HepG2 (cell line): ENCODE measurements around the gene MAN1B1. TPM values are rescaled to one million over a fixed set of nuclear protein-coding genes. Genes with fewer than 3 reads are reported as not detected.

Experiments
- ATRX ChIP-seq: sonication (generic); formaldehyde crosslinking; IDR thresholded peaks from 2 replicates; pipeline ENCODE4 v1.4.0; 2020; ENCODE audit warnings: missing genetic modification reagents, borderline replicate concordance
- KDM5B ChIP-seq: sonication (generic); formaldehyde crosslinking; IDR thresholded peaks from 2 replicates; pipeline ENCODE4 v1.4.0; 2020; ENCODE audit warnings: missing genetic modification reagents, mild to moderate bottlenecking, borderline replicate concordance
- KLF12 ChIP-seq: sonication (generic); formaldehyde crosslinking; IDR thresholded peaks from 2 replicates; pipeline ENCODE4 v1.4.0; 2020; ENCODE audit warnings: missing genetic modification reagents, borderline replicate concordance
- NFE2L1 ChIP-seq: sonication (generic); formaldehyde crosslinking; IDR thresholded peaks from 2 replicates; pipeline ENCODE4 v1.4.0; 2020; ENCODE audit warnings: missing genetic modification reagents, mild to moderate bottlenecking, borderline replicate concordance
- NRL ChIP-seq: sonication (generic); formaldehyde crosslinking; IDR thresholded peaks from 2 replicates; pipeline ENCODE4 v1.5.0; 2020; ENCODE audit warnings: missing genetic modification reagents, mild to moderate bottlenecking, moderate library complexity, borderline replicate concordance
- ONECUT2 ChIP-seq: sonication (generic); formaldehyde crosslinking; IDR thresholded peaks from 2 replicates; pipeline ENCODE4 v1.4.0; 2020; ENCODE audit warnings: missing genetic modification reagents
- RXRB ChIP-seq: IDR thresholded peaks from 2 replicates; pipeline ENCODE4 v1.6.1; 2016; ENCODE audit warnings: borderline replicate concordance, missing genetic modification reagents, missing compliant biosample characterization
- SETDB1 ChIP-seq: sonication (generic); formaldehyde crosslinking; IDR thresholded peaks from 2 replicates; pipeline ENCODE4 v1.5.1; 2020; ENCODE audit warnings: missing genetic modification reagents, mild to moderate bottlenecking, borderline replicate concordance
- SPEN ChIP-seq: sonication (generic); formaldehyde crosslinking; IDR thresholded peaks from 2 replicates; pipeline ENCODE4 v1.5.1; 2020; ENCODE audit warnings: low read depth, mild to moderate bottlenecking, missing genetic modification reagents
- TARDBP ChIP-seq: sonication (generic); formaldehyde crosslinking; IDR thresholded peaks from 2 replicates; pipeline ENCODE4 v1.8.0; 2022; ENCODE audit warnings: mild to moderate bottlenecking, missing genetic modification reagents
- ZFP36L2 ChIP-seq: sonication (generic); formaldehyde crosslinking; IDR thresholded peaks from 2 replicates; pipeline ENCODE4 v1.4.0; 2020; ENCODE audit warnings: missing genetic modification reagents
- ZMYM4 ChIP-seq: sonication (generic); formaldehyde crosslinking; IDR thresholded peaks from 2 replicates; pipeline ENCODE4 v1.8.1; 2023; ENCODE audit warnings: mild to moderate bottlenecking, missing genetic modification reagents
- ZNF205 ChIP-seq: IDR thresholded peaks from 2 replicates; pipeline ENCODE4 v1.6.1; 2018; ENCODE audit warnings: missing biosample characterization, missing genetic modification reagents
- ZNF224 ChIP-seq: sonication (generic); formaldehyde crosslinking; IDR thresholded peaks from 2 replicates; pipeline ENCODE4 v1.5.0; 2020; ENCODE audit warnings: mild to moderate bottlenecking, missing genetic modification reagents
- ZNF30 ChIP-seq: sonication (generic); formaldehyde crosslinking; IDR thresholded peaks from 2 replicates; pipeline ENCODE4 v1.5.0; 2020; ENCODE audit warnings: mild to moderate bottlenecking, missing genetic modification reagents
- ZNF317 ChIP-seq: sonication (generic); formaldehyde crosslinking; IDR thresholded peaks from 2 replicates; pipeline ENCODE4 v1.5.0; 2020; ENCODE audit warnings: mild to moderate bottlenecking, missing genetic modification reagents
- ZNF337 ChIP-seq: sonication (generic); formaldehyde crosslinking; IDR thresholded peaks from 2 replicates; pipeline ENCODE4 v1.5.1; 2020; ENCODE audit warnings: missing genetic modification reagents, low read depth, mild to moderate bottlenecking, borderline replicate concordance
- ZNF598 ChIP-seq: sonication (generic); formaldehyde crosslinking; IDR thresholded peaks from 2 replicates; pipeline ENCODE4 v1.5.1; 2020; ENCODE audit warnings: mild to moderate bottlenecking, missing genetic modification reagents, borderline replicate concordance
- ZNF792 ChIP-seq: IDR thresholded peaks from 2 replicates; pipeline ENCODE4 v1.6.1; 2016
- polyA plus RNA-seq, 8 experiments: library from polyadenylated mRNA; depleted of rRNA in 3 of 8; stranded (reverse) in 7 of 8; unstranded in 1 of 8; fragments of >200 nt; fragmentation: Illumina TruSeq in 4 of 8; extraction: Trizol in 4 of 8; gene quantifications; 2 replicates each; pipeline versions ENCODE4 v1.2.1 to v1.2.3, GENCODE V29; 2011 to 2016; ENCODE audit warnings: low read depth in 4 of 8, missing spikeins in 1 of 8, mixed read lengths in 1 of 8; ENCODE audit not compliant: insufficient read depth in 1 of 8
- total RNA-seq, 5 experiments: library from RNA; depleted of rRNA; stranded (reverse); fragments of >200 nt; fragmentation: Illumina TruSeq; extraction: Trizol; gene quantifications; 2 replicates each; pipeline ENCODE4 v1.2.3, GENCODE V29; 2016; ENCODE audit warnings: low read depth in 1 of 5
- TF ChIP-seq, protein P1 (sequence below): sonication (generic); formaldehyde crosslinking; IDR thresholded peaks from 2 replicates; pipeline ENCODE4 v1.4.0; 2020; ENCODE audit warnings: missing genetic modification reagents
- TF ChIP-seq, protein P2 (sequence below): sonication (generic); formaldehyde crosslinking; IDR thresholded peaks from 2 replicates; pipeline ENCODE4 v1.8.1; 2023; ENCODE audit warnings: mild to moderate bottlenecking, moderate library complexity, missing genetic modification reagents
- TF ChIP-seq, protein P3 (sequence below): sonication (generic); formaldehyde crosslinking; IDR thresholded peaks from 2 replicates; pipeline ENCODE4 v1.8.0; 2022; ENCODE audit warnings: mild to moderate bottlenecking, missing genetic modification reagents; ENCODE audit not compliant: insufficient replicate concordance
- TF ChIP-seq, protein P4 (sequence below): sonication (generic); formaldehyde crosslinking; IDR thresholded peaks from 2 replicates; pipeline ENCODE4 v1.4.0; 2020; ENCODE audit warnings: mild to moderate bottlenecking, missing genetic modification reagents

MAN1B1 gene
- total and polyA plus RNA-seq, 2 of the 13 experiments (the other 11 are each of a cell fraction or from before 2014, with no cell fraction given), result 48.9 to 59.5 TPM

DNA sequence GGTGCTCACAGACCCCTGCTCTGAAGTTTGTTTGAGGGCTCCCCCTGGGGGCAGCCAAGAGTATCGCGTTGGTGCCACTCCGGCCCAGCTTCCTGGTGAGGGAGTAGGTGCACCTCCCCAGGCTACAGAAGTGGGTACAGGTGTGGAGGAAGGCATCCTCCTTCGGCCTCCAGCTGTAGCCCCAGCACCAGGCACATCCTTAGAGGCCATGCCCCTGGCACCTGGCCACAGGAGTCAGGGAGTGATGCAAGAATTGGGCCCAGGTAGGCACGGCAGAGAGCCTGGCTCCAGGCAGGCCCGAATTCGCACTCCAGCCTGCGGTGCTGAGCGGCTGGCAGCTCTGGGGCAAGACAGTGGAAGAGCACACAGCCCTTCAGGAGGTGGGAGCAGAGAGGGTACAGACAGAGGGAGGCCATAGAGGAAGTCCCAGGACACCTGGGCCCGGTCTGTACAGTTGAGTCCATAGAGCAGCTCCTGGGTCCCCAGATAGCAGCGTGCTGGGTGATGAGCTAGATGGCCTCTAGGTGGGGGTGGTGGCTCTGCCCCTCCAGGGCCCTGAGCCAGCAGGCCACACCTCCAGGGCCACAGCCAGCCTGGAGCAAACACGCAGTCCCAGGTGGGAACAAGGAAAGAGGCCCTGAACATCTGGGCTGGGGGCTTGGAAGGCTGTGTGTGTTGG lies 18.8 kb upstream of the MAN1B1 start (continued):
- TF ChIP-seq, protein P1, sequence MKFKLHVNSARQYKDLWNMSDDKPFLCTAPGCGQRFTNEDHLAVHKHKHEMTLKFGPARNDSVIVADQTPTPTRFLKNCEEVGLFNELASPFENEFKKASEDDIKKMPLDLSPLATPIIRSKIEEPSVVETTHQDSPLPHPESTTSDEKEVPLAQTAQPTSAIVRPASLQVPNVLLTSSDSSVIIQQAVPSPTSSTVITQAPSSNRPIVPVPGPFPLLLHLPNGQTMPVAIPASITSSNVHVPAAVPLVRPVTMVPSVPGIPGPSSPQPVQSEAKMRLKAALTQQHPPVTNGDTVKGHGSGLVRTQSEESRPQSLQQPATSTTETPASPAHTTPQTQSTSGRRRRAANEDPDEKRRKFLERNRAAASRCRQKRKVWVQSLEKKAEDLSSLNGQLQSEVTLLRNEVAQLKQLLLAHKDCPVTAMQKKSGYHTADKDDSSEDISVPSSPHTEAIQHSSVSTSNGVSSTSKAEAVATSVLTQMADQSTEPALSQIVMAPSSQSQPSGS (CRISPR knock-in tag), result no peak
- TF ChIP-seq ZNF792 (CRISPR knock-in tag) (0 out of 2 replicates have a peak, but pooled peaks have one; percentile 30), KLF12 (CRISPR knock-in tag) (0 out of 2 replicates have a peak, but pooled peaks have one; percentile 70), NRL (CRISPR knock-in tag) (no peak), ZNF224 (CRISPR knock-in tag) (0 out of 2 replicates have a peak, but pooled peaks have one; percentile 60), ZNF205 (CRISPR knock-in tag) (peak; percentile 34; the same call in 1 of the 2 replicates), ZMYM4 (CRISPR knock-in tag) (peak; percentile 37; the same call in 1 of the 2 replicates), KDM5B (0 out of 2 replicates have a peak, but pooled peaks have one; percentile 82), ONECUT2 (CRISPR knock-in tag) (no peak), ZFP36L2 (CRISPR knock-in tag) (no peak), RXRB (CRISPR knock-in tag) (no peak), ZNF598 (peak; percentile 74; the same call in 1 of the 2 replicates), ATRX (CRISPR knock-in tag) (no peak), ZNF317 (CRISPR knock-in tag) (peak; percentile 71), ZNF30 (0 out of 2 replicates have a peak, but pooled peaks have one; percentile 73), TARDBP (CRISPR knock-in tag) (0 out of 2 replicates have a peak, but pooled peaks have one; percentile 15), SETDB1 (CRISPR knock-in tag) (no peak), NFE2L1 (CRISPR knock-in tag) (peak; percentile 9; the same call in 1 of the 2 replicates), SPEN (CRISPR knock-in tag) (peak; percentile 68), ZNF337 (CRISPR knock-in tag) (no peak)
- TF ChIP-seq, protein P2, sequence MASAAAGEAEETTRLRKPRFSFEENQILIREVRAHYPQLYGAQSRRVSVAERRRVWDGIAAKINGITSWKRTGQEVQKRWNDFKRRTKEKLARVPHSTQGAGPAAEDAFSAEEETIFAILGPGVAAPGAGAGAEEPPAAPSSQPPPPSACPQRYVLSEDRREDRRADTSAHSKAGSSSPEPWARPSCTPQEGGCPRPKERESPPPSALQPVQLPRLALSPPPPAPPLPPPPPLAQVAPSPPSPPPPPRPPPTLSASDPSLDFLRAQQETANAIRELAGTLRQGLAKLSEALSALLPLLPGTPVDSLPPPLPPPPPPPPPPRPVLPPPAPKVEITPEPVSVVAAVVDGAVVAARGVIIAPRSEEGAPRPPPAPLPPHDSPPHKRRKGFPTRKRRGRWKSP (CRISPR knock-in tag), result 0 out of 2 replicates have a peak, but pooled peaks have one; percentile 7
- TF ChIP-seq, protein P3, sequence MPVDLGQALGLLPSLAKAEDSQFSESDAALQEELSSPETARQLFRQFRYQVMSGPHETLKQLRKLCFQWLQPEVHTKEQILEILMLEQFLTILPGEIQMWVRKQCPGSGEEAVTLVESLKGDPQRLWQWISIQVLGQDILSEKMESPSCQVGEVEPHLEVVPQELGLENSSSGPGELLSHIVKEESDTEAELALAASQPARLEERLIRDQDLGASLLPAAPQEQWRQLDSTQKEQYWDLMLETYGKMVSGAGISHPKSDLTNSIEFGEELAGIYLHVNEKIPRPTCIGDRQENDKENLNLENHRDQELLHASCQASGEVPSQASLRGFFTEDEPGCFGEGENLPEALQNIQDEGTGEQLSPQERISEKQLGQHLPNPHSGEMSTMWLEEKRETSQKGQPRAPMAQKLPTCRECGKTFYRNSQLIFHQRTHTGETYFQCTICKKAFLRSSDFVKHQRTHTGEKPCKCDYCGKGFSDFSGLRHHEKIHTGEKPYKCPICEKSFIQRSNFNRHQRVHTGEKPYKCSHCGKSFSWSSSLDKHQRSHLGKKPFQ, result no peak
- TF ChIP-seq, protein P4, sequence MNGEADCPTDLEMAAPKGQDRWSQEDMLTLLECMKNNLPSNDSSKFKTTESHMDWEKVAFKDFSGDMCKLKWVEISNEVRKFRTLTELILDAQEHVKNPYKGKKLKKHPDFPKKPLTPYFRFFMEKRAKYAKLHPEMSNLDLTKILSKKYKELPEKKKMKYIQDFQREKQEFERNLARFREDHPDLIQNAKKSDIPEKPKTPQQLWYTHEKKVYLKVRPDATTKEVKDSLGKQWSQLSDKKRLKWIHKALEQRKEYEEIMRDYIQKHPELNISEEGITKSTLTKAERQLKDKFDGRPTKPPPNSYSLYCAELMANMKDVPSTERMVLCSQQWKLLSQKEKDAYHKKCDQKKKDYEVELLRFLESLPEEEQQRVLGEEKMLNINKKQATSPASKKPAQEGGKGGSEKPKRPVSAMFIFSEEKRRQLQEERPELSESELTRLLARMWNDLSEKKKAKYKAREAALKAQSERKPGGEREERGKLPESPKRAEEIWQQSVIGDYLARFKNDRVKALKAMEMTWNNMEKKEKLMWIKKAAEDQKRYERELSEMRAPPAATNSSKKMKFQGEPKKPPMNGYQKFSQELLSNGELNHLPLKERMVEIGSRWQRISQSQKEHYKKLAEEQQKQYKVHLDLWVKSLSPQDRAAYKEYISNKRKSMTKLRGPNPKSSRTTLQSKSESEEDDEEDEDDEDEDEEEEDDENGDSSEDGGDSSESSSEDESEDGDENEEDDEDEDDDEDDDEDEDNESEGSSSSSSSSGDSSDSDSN (CRISPR knock-in tag), result peak; percentile 74
